NB4 (cell line): ENCODE data around the gene CAPG.
"Not testable (repeated sequence)": the region's sequence is repeated elsewhere in the genome, so short reads cannot be mapped to it uniquely, and the experiment has no call there.

Source experiments
- DNase-seq: peaks from one replicate; pipeline ENCODE4 v3.0.0; 2010; ENCODE audit warnings: low read depth
- H3K4me3 ChIP-seq: one replicate; pipeline ENCODE4 v1.5.1; 2011; ENCODE audit warnings: mild to moderate bottlenecking, low read depth, low read length, moderate library complexity
- CTCF ChIP-seq: IDR thresholded peaks from one replicate; pipeline ENCODE4 v1.5.1; 2012; ENCODE audit warnings: low read depth, low read length
- MAX ChIP-seq: IDR thresholded peaks from 2 replicates; pipeline ENCODE4 v1.6.1; 2011; ENCODE audit warnings: low read depth, low read length
- MYC ChIP-seq: IDR thresholded peaks from 2 replicates; pipeline ENCODE4 v1.6.1; 2011; ENCODE audit warnings: low read depth, low read length
- POLR2A ChIP-seq: IDR thresholded peaks from 2 replicates; pipeline ENCODE4 v1.6.1; 2011; ENCODE audit warnings: mild to moderate bottlenecking; ENCODE audit not compliant: insufficient read length; ENCODE audit errors: extremely low read depth

CAPG gene

DNA sequence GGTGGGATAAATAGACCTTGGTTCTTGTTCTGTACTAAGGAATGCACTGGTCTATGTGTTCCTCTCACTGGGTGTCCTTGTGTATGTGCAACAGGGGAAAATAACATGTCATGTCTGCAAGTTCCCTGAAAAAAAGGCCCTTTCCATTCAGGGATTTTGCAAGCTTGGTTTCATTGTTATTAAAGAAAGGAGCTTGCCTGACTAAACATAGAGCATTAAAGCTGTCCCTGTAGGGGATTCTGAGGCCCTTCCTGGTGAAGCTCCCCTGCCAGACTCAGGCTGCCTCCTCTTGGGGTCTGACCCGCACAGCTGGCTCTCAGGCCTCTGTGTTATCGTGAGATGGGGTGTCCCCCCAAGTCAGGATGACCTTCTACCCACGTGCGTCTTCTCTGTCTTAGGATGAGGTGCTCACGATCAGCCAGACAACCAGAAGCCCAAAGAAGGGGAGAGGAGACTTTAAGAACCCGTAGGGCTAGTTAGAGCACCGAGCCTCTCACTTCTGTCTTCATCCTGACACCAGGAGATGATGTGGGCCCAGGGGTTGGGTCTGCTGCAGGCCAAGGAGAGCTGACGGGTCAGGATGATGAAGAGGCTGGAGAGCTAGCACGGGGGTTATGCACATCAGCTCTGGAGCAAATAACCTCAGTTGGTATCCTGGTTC is 21.2 kb downstream of the CAPG start:
- TF ChIP-seq MYC (no peak), POLR2A (no peak)
- no peak overlapping the region for H3K4me3 ChIP-seq
- no peak for DNase-seq

- no peak overlapping the region for H3K4me3 ChIP-seq
- TF ChIP-seq CTCF (no peak), POLR2A (no peak), MYC (no peak), MAX (no peak)
- DNase-seq = no peak
These were observed 22.4 kb downstream of the CAPG start for GRCh38 chr2:85387754-85388153.

GRCh38 chr2:85385746-85386145 is 24.4 kb downstream of the CAPG start:
- no peak overlapping the region for H3K4me3 ChIP-seq
- no peak for DNase-seq
- no peak for TF ChIP-seq POLR2A
- no peak for TF ChIP-seq MAX
- no peak for TF ChIP-seq MYC
- TF ChIP-seq CTCF = no peak

DNA sequence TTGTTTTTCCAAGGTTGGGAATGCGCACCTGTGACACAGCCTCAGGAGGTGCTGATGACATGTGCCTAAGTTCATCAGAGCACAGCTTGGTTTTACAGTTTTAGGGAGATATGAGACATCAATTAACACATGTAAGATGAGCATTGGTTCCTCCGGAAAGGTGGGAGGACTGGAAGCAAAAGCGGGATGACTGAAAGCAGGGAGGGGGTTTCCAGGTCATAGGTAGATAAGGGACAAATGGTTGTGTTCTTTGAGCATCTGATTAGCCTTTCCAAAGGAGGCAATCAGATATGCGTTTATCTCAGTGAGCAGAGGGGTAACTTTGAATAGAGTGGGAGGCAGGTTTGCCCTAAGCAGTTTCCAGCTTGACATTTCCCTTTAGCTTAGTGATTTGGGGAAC is 26.3 kb downstream of the CAPG start:
- DNase-seq = no peak
- H3K4me3 ChIP-seq = no peak overlapping the region
- TF ChIP-seq MAX (no peak), MYC (no peak), CTCF (no peak)

GRCh38 chr2:85383151-85383550 is 27.0 kb downstream of the CAPG start:
- H3K4me3 ChIP-seq, DNase-seq: not testable (repeated sequence)

DNA sequence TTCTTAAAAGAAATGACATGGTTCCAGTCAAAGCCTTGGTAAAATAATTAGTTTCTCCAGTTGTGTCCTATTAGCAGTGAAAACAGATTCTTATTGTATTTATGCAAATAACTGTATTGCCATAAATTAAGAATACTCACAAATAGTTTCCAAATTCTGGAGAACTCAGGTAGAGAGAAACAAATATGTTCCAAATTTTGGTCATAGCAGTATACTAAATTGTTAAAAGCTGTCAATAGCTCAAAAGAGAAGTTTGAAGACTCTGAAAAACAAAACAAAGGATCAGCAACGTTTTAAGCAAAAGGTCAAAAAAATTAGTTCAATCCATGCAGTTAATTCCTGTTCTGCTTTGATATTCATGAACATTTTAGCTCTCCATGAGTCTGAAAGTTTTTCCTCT is 30.1 kb downstream of the CAPG start:
- no peak for TF ChIP-seq MYC
- TF ChIP-seq CTCF = no peak
- TF ChIP-seq POLR2A = no peak
- DNase-seq = no peak
- no peak overlapping the region for H3K4me3 ChIP-seq

DNA sequence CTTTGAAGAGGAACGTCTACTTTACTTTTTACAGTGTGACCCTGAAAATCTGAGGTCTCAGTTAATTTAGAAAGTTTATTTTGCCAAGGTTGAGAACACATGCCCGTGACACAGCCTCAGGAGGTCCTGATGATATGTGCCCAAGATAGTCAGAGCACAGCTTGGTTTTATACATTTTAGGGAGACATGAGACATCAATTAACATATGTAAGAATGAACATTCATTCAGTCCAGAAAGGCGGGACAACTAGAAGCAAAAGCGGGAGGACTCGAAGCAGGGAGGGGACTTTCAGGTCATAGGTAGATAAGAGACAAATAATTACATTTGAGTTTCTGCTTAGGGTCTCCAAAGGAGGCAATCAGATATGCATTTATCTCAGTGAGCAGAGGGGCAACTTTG is 31.9 kb downstream of the CAPG start:
- TF ChIP-seq POLR2A = no peak
- no peak for TF ChIP-seq CTCF
- no peak for TF ChIP-seq MYC
- TF ChIP-seq MAX = no peak
- no peak overlapping the region for H3K4me3 ChIP-seq
- no peak for DNase-seq
